GM18520 (cell line): ENCODE measurements around the gene B4GALT2.

ENCODE experiments used
- ATAC-seq: cut with Tn5 transposase; IDR thresholded peaks from one replicate; pipeline ENCODE4 v1.9.1; 2021; ENCODE audit not compliant: unreplicated experiment

B4GALT2 gene

DNA sequence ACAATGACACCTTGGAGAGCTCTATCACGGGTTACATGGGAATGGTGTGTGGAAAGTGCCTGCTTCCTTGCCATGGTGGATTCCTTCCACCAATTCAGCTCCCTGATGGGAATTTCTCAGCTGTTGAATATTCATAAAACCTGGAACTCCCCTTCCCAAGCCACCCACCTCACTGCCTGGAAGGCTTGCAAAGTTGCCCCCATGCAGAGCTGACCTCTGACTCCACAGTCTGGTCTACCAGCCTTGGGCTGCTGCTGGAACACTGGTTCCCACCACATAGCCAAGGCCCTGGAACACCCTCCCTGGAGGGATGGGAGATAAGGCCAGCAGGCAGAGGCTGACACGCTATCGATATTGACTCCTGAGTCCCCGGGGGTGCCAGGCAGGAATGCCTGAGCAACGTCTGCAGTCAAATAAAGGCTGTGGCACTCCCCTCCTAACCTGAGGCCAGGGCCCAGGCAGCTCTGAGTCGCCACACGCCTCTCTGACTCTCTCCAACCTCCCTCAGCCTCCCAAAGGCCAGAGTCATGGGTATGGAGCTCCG, 21.2 kb downstream of the B4GALT2 start:
- no peak for ATAC-seq

DNA sequence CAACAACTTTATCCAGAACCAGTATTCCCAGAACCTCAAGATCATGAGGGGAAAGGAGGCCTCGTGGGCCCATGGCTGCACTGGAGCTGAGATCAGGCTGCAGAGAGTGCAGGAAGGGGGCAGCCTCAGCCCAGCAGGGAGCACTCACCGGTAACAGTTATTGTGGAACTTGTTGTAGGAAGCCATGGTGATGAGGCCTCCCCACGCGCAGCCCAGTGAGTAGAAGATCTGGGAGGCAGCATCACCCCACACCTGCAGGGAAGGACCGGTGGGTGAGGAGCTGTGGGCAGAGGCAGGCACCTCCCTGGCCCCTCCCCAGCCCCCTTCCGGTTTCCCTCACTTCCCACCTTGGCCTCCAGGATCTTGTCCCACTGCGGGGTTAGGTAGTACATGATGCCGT, 23.2 kb downstream of the B4GALT2 start:
- no peak for ATAC-seq

DNA sequence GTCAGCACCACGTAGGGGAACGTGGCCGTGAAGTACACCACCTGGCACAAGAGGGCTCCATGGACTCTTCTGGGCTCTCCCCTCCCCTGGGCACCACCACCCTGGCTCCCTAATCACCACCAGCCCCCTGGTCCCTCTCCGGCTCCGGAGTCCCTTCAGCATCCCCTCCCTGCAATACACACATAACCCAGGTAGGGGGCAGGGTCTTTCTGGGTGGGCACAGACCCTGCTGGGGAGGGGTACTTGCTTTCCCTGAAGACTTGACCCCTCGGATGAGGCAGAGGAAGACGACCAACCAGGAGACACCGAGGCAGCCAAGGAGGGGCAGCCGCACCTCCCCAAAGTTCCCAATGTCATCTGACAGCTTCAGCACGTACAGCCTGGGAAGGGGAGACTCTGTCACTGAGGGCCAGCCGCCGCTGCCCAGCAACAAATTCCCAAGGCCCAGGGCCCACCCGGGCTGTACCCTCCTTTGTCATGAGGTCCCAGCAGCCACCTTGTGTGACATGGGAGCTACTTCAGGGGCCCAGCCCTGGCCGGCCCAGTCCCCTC, 23.7 kb downstream of the B4GALT2 start:
- no peak for ATAC-seq

DNA sequence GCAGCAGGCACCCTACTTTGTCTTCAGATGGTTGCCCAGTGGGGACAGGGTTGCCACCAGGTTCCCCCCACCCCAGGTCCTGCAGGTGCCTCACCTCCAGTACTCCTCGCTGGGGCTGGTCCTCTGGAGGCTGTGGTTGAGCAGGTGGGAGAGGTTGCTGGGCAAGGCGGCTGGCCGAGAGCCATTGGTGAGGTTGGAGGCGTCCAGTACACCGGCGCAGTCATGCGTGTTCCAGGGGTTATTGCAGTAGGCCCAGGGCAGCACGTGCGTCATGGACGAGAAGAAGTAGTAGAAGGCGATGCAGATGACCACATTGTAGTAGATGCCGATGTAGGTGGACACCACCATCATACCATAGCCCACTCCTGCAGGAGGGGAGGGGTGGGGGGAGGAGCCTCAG, 29.2 kb downstream of the B4GALT2 start:
- no peak for ATAC-seq

DNA sequence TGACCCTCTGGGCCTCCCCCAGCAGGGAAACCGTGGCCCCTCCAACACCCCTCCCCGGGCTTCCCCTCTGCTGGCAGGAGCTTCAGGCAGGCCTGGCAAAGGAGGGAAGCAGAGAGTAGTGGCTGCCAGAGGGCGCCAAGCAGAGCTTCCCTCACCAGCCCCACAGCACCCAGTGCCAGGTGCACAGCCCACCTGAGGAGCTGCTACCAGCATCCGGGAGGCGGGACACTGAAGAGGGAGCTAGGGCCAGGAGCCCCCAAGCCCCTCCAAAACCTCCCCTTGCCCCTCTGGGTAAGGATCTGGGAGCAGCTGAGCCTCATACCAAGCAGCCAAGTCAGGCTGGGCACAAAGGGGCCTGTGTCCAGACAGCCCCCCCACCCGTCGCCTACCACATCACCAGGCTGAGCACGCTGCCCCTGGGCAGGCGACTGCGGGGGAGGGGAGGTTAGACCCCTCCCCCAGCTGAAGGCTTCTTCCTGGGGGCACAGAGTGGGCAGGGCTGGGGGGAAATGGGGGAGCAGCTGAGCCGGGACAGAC, 32.0 kb downstream of the B4GALT2 start:
- no peak for ATAC-seq

DNA sequence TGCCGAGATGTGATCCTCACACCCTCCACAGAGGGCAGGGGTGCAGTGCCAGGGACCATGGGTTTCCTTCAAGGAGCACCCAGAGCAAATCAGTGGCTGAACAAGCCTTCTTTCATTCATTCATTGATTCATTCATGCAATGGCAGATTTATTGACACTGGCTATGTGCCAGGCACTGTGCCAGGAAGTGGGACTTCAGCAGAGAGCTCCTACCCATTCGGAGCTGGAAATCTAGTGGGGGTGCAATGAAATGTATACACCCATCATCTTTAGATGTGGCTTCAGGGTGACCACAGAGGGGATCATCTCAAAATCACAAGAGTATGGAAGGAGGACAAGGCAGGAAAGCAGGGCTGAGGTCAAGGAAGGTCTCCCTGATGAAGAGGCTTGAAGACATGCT, 33.4 kb downstream of the B4GALT2 start:
- no peak for ATAC-seq

DNA sequence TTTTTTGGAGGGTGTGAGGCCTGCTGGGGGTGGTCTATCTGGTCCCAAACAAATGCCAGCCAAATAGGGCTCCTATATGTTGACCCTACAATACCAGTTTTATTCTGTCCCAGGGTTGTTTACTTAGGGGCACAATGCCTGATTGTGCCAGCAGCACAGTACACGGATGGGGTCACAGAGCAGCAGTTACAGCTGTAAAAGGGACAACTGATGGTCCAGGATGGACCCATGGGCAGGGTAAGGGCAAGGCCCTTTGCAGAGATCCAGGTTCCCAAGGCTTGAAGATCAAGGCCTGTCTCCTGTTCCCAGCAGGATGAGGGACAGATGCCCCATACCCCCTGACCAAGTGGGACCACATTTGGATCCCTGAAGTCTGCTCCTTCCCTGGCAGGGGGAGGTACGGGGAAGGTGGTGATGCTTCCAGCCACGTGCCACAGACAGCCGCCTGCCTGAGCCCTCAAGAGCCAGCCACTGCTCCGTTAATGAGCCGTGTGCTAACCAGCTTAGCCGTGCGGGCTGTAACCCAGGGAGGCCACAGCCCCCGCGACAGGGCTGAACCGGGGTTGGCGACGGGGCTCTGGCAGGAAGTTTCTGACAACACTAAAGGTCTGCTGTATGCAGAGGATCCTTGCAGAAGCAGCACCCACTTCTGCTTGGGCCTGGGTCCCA, 34.1 kb downstream of the B4GALT2 start:
- ATAC-seq = no peak

DNA sequence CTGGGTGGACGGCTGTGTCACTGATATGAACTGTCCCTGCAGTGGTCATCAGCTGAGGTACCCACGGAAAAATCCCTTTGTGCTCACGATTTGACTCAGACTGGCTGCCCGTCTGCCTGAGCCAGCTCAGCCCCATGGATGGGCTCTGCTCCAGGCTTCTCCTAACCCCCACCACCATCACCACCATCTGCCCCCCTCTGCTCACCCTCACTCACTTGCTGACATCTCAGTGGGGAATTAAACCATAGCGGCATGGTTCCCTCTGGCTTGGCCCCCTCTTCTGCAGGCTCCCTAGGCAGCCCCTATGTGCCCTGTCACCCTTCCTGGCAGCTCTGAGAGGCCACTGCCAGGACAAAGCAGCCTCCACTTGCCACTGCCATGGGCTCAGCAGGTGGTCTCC, 34.9 kb downstream of the B4GALT2 start:
- ATAC-seq = no peak

DNA sequence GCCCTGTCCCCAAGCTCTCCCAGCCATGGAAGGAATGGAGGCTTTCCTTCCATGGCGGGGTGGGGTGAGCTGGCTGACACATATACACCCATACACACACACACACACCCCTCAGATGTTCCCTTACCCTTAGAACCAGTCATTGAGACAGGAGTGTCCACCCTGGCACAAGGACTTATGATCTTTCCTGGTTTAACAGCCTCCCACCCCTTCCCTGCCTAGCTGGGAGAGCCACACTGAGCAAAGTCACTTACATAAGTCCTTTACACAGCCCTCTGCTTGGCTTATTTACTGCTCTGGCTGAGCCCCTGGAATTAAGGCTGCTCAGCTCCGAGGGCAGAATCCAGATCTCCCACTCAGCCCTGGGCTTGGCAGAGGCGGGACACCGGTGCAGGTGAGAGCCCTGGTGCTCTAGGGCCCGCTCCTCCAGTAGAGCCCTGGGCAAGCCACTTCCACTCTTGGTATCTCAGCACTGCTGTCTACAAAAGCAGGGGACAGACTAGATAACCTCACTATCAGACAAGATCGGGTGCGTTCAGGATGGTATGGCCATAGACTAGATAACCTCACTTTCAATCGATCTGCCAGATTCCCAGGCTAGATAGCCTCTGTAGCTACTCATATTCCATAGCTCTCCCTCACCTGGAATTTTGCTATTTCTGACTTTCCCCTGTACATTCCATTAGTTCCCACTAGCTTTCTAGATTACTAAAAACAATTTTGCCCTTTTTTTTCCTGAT, 35.5 kb downstream of the B4GALT2 start:
- ATAC-seq = no peak

DNA sequence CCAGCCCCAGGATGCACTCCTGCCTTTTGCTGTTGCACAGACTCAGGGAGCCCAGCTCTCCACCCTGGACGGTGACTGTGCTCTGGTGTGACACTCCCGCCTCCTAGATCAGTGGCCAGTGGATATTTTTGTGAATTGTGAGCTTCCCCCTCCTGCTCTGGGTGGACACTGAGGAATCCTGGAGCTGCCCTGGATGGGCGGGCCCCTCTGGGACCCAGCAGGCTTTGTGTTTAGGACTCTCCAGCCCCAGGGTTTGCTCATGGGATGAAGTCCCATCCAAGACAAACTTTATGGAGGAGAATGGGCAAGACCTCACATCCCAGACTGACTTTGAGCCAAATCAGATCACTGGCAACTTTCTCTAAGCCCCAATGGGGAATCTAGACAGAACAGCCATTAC, 36.2 kb downstream of the B4GALT2 start:
- ATAC-seq = no peak

DNA sequence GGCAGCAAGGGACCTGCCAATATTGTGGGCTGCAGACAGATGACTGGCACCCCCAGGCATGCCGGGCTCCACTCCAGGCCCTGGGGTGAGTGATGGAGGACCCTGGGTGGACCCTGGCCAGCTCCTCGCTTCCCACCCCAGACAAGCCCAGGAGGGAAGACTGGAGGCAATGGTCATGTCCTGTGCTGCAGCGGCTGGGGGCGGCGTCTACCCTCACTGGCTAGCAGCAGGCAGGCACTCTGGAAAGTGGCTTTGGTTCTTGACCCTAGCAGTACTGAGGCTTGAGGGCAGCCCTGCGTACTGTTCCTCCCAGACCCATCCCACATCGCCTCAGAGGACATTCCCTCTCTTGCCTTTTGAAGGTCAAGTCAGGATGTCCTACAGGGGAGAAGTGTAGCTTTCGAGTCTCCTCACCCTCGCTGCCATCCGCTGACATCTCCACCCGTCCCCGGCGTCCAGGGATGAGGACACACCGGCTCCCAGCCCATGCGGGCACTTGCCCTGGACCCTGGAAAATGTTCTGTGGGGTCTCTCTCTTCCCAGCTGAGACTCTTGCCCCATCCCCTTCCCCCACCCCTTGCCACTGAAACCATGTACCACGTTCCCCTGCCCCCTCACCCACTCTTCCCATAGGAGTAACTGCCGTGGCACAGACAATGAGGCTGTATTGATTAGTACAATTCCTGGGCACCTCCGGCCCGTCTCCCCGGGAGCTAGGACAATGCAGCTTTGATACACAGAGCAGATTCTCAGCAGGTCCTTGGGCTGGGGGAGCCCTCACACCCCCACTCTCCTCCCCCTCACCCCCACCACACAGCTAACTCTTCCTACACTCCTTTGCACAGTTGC, 37.3 kb downstream of the B4GALT2 start:
- no peak for ATAC-seq

DNA sequence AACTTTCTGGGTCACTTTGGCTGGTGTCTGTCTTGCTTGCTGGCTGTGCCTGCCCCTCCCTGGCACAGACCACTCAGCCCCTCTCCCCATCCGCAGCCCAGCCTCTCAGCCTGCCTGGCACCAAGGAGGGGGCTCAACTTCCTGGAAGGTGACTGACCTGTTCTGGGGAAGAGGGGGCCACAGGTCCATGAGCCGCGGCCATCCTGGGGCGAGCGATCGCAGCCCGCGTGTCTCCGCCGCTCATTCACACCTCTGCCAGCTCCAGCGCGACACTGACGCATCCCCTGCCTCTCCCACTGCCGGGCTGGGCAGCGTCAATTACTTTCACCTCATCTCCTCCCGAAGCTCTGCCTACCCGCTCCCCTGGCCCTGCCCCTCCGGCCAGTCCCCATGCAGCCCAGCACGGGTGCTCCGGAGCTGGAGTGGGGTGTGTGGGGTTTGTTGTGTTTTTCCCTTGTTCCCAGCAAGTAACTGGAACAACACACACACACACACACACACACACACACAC, 37.9 kb downstream of the B4GALT2 start:
- no peak for ATAC-seq

DNA sequence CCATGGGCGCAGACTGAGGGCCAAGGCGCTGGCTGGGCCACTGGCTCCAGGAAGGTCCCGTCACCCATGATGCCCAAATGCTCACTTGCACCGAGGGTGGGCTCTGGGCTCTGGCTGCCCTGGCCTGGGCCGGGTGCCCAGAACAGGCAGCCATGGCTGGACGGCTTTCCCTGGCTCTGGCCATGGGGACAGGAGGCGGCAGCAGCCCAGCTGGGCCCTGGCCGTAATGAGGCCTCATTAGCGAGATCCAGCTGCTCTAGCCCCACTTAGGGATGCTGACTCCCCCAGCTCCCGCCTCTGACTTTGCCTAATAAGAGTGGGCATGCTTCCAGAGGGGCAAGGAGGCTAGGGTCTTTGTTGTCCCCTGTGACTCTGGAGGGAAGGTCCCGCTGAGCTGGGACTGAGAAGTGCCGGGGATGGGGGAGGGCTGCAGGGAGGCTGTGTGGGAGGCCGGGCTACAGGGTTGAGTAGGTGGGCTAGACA, 40.5 kb downstream of the B4GALT2 start:
- ATAC-seq = no peak

DNA sequence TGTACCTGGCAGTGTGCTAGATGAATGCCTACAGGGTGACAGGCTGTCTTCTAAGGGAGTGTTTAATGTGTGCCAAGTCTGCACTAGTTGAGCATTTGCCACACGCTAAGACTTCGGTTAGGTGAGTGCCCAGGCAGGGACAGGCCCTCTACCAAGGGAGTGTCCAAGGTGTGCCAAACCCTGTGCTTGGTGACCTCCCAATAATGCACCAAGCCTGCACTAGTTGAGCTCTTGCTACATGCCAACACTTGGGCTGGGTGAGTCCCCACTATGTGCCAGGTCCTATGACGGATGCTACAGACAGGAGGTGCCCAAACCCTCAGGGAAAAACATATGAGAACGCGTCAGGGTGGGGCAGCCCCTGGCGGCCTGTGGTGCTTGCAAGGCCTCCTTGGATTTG, 41.5 kb downstream of the B4GALT2 start:
- ATAC-seq = no peak

DNA sequence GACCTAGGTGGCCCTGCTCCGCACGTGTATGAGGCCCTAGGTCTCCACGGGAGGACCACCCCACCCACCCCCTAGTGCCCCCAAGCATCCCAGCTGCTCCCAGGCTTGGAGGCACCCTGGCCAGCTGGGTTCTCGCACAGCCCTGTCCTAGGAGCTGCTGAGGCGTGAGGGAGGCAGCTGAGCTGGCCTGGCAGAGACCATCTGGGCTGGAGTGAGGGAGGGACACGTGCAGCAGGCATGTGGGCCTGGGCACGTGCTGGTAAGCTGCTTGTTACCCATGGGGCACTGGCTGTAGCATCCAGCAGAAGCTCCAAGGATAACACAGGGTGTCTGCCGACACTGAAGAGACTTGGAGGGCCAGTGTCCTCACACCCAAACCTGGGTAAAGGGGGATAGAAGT, 42.1 kb downstream of the B4GALT2 start:
- ATAC-seq = no peak

DNA sequence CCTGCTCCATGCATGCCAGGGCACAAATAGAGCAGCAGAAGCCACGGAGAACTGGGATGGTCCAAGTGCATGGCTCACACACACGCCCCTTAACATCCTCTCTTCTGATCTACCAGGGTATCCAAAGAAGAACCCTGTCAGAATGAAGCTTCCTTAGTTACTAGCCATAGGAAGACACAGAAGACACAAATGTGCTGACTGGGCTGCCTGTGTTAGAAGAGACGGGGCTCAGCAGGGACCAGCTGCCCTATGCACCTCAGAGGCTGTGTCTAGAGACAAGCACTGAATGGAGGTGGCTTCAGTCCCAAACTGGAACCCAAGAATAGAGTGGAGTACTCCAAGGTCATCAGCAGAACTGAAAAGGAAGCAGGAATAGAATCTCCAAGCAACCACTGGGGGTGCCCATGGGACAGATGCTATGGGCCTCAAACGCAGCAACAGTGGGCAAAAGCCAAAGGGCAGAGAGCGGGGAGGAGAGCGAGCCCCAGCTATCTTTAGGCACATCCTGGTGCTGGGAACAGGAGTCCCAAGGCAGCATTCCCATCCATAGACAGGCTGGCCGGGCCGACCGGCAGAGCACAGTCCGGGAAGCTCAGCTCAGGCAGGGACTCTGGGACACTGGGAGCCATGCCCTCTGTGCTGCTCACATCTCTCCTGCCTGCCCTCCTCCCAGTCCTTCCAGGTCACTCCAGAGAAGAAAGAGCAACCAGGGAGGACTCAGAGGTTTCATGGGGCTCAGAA, 42.7 kb downstream of the B4GALT2 start:
- ATAC-seq = no peak

DNA sequence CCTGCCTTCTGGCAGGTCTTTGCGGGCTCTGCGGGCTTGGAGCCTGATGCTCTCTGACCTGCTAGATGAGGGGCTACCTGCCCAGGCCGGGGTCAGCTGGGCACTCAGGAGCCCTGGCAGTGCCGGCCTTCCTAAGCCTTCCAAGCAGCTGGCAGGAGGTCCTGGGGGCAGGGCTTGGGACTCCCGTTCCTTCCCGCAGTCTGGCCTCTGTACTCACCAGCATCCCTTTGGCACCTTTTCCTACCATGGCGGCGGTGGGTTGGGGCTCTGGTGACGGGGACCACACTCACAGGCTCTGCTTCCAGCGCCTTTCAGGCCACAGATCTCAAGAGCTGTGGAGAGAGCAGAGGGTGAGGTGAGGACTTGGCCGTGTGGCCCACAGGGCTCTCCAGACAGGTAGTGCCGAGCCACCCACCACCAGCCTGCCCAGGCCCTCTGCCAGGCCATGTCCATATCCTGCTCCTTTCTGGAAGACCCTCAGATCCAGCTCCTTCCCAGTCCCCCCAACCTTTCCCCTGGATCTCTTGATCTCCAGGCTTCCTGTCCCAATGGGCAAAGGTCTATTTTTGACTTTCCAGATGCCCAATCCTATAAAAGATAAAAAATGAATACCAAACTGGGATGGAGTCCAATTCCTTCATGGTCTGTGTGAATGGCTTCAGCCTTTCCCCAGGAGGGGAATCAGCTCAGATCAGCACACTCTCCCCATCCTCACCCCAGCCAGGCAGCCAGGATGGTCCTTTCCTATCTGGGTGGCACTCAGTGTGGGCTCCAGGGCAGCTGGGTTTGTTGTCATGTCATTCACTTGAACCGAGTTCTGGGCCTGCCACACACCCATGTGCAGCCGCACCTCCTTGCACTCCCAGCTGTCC, 45.3 kb downstream of the B4GALT2 start:
- no peak for ATAC-seq

DNA sequence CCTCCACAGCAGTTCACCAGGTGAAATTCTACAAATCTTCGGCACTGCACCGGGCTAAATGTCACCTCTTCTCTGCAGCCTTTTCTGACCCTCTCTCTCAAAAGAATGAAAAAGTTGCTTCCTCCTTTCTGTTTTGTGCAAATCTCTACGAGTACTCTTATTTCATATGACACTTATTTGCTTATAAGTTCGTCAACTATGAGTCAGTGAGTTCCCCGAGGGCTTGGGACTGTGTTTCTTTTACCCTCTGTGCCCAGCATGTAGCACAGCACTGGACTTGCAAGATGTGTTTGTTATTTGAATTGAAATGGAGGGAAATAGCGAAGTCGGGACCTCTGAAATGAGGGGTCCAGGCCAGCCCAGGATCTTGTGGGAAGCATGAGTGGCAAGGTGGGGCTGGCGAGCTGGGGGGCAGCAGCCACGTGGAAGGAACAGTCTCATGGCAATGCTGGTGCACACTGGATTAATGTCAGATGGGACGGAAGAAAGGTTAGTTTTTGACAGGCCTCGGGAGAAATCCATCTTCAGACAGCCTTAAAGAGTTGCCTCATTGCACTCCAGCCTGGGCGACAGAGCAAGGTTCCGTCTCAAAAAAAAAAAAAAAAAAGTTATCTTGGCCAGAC, 46.0 kb downstream of the B4GALT2 start:
- no peak for ATAC-seq

DNA sequence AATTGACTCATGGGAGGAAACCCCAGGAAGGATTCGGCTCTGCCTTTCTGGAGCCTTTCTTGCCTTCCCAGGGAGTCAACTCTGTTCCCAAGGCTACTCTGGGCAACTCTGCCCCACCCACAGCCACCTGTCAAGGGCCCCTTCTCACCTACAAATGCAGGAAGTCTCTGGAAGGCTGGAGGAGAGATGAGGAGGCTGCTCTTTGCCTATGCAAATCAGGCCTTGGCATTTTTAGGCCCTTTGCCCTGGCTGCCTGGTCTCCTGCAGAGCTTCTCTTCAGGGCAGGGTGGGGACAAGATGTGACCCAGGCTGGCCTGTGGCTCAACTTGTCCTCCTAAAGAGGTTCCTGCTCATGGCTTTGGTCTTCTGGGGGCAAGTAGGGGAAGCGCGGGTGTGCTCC, 46.8 kb downstream of the B4GALT2 start:
- no peak for ATAC-seq
